Nephron (organoid): Measurements from ENCODE around the gene RANBP10.

Experiments
- H3K27ac Mint-ChIP-seq, 3 experiments: 2 replicates each; pipeline ENCODE4 v1.8.0; 2020; ENCODE audit warnings: mixed read lengths in 3 of 3, mild to moderate bottlenecking in 2 of 3, moderate library complexity in 1 of 3
- H3K27me3 Mint-ChIP-seq: 2 replicates; pipeline ENCODE4 v1.8.0; 2021; ENCODE audit warnings: low read depth, mild to moderate bottlenecking, moderate library complexity, mixed read lengths
- H3K36me3 Mint-ChIP-seq: 2 replicates; pipeline ENCODE4 v1.8.0; 2020; ENCODE audit warnings: low read depth, mixed read lengths
- H3K4me1 Mint-ChIP-seq: 2 replicates; pipeline ENCODE4 v1.8.0; 2020; ENCODE audit warnings: mixed read lengths
- H3K4me3 Mint-ChIP-seq, 3 experiments: 2 replicates each; pipeline ENCODE4 v1.8.0; 2020; ENCODE audit warnings: mild to moderate bottlenecking in 3 of 3, mixed read lengths in 3 of 3, moderate library complexity in 2 of 3
- H3K9me3 Mint-ChIP-seq: 2 replicates; pipeline ENCODE4 v1.8.0; 2020; ENCODE audit warnings: mixed read lengths
- TF ChIP-seq, protein P1 (sequence below), 3 experiments: fragments of 200-600 bp; sonication (generic); IDR thresholded peaks; one replicate each; pipeline ENCODE4 v1.5.0; 2021; ENCODE audit warnings: antibody characterized with exemption in 3 of 3; ENCODE audit not compliant: unreplicated experiment in 3 of 3

Gene RANBP10

DNA sequence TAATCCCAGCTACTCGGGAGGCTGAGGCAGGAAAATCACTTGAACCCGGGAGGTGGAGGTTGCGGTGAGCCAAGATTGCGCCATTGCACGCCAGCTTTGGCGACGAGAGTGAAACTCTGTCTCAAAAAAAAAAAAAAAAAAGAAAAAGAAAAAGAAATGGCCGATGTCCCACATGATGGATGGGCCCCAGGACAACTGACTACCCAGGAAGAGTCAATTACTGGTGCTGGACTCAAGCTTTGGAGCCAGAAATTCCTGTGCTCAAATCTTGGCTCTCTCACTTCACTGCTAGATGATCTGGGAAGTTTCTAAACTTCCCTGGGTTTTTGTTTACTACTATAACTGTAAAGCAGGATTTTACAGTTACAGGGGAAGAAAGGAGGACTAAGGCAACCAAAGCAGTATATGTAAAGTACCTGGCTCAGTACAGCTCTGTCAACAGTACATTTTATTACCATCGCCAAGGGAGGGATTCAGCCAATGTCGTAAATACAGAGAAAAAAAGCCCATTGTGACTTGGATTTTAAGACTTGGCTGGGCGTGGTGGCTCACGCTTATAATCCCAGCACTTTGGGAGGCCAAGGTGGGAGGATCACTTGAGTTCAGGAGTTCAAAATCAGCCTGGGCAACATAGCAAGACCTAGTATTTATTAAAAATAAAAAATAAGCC, 127.9 kb downstream of the RANBP10 start:
- Mint-ChIP-seq H3K27ac (peak overlapping the region in 2 of 3 experiments; percentile 56 to 67), H3K27me3 (no peaks in the 10 kb centered on the region), H3K4me3 (no peak overlapping the region), H3K9me3 (no peaks in the 10 kb centered on the region), H3K36me3 (peaks cover 7% of the 10 kb centered on the region), H3K4me1 (peaks cover 16% of the 10 kb centered on the region)
- TF ChIP-seq, protein P1, sequence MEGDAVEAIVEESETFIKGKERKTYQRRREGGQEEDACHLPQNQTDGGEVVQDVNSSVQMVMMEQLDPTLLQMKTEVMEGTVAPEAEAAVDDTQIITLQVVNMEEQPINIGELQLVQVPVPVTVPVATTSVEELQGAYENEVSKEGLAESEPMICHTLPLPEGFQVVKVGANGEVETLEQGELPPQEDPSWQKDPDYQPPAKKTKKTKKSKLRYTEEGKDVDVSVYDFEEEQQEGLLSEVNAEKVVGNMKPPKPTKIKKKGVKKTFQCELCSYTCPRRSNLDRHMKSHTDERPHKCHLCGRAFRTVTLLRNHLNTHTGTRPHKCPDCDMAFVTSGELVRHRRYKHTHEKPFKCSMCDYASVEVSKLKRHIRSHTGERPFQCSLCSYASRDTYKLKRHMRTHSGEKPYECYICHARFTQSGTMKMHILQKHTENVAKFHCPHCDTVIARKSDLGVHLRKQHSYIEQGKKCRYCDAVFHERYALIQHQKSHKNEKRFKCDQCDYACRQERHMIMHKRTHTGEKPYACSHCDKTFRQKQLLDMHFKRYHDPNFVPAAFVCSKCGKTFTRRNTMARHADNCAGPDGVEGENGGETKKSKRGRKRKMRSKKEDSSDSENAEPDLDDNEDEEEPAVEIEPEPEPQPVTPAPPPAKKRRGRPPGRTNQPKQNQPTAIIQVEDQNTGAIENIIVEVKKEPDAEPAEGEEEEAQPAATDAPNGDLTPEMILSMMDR (IDR thresholded peaks at IDR 0.05; ENCODE audit: unreplicated experiment in 3 of 3), result no peak

GRCh38 chr16:67677712-67678111, 128.6 kb downstream of the RANBP10 start:
- Mint-ChIP-seq H3K9me3 (no peaks in the 10 kb centered on the region), H3K4me3 (no peak overlapping the region), H3K27me3 (no peaks in the 10 kb centered on the region), H3K36me3 (peaks cover 4% of the 10 kb centered on the region), H3K4me1 (peaks cover 18% of the 10 kb centered on the region), H3K27ac (no peak overlapping the region)
- TF ChIP-seq, protein P1 (IDR thresholded peaks at IDR 0.05; ENCODE audit: unreplicated experiment in 3 of 3), result no peak

GRCh38 chr16:67676939-67677338, 129.4 kb downstream of the RANBP10 start:
- no peaks in the 10 kb centered on the region for H3K36me3 Mint-ChIP-seq
- peaks cover 18% of the 10 kb centered on the region for H3K4me1 Mint-ChIP-seq
- TF ChIP-seq, protein P1 (IDR thresholded peaks at IDR 0.05; ENCODE audit: unreplicated experiment in 3 of 3), result no peak
- H3K27ac Mint-ChIP-seq, result no peak overlapping the region
- H3K27me3 Mint-ChIP-seq, result no peaks in the 10 kb centered on the region
- no peaks in the 10 kb centered on the region for H3K9me3 Mint-ChIP-seq
- H3K4me3 Mint-ChIP-seq, result no peak overlapping the region

GRCh38 chr16:67676516-67676915, 129.8 kb downstream of the RANBP10 start:
- H3K27ac Mint-ChIP-seq, result no peak overlapping the region
- no peaks in the 10 kb centered on the region for H3K36me3 Mint-ChIP-seq
- H3K9me3 Mint-ChIP-seq, result no peaks in the 10 kb centered on the region
- no peaks in the 10 kb centered on the region for H3K27me3 Mint-ChIP-seq
- no peak overlapping the region for H3K4me3 Mint-ChIP-seq
- peaks cover 18% of the 10 kb centered on the region for H3K4me1 Mint-ChIP-seq
- TF ChIP-seq, protein P1 (IDR thresholded peaks at IDR 0.05; ENCODE audit: unreplicated experiment in 3 of 3), result no peak

GRCh38 chr16:67675999-67676398, 130.4 kb downstream of the RANBP10 start:
- Mint-ChIP-seq H3K4me3 (no peak overlapping the region), H3K36me3 (no peaks in the 10 kb centered on the region), H3K4me1 (peaks cover 18% of the 10 kb centered on the region), H3K27ac (no peak overlapping the region), H3K27me3 (no peaks in the 10 kb centered on the region), H3K9me3 (no peaks in the 10 kb centered on the region)
- TF ChIP-seq, protein P1 (IDR thresholded peaks at IDR 0.05; ENCODE audit: unreplicated experiment in 3 of 3), result no peak

GRCh38 chr16:67675579-67675935, 130.8 kb downstream of the RANBP10 start:
- H3K9me3 Mint-ChIP-seq, result no peaks in the 10 kb centered on the region
- no peak overlapping the region for H3K27ac Mint-ChIP-seq
- H3K4me3 Mint-ChIP-seq, result no peak overlapping the region

More at GRCh38 chr16:67675579-67675935, 130.8 kb downstream of the RANBP10 start:
- H3K4me1 Mint-ChIP-seq, result peaks cover 18% of the 10 kb centered on the region
- no peaks in the 10 kb centered on the region for H3K36me3 Mint-ChIP-seq
- H3K27me3 Mint-ChIP-seq, result no peaks in the 10 kb centered on the region
- TF ChIP-seq, protein P1 (IDR thresholded peaks at IDR 0.05; ENCODE audit: unreplicated experiment in 3 of 3), result no peak
